Cardiac fibroblast (primary cell): ENCODE results near the gene ARHGAP26.

Experiments used
- DNase-seq, 2 donors: peaks; one replicate each; pipeline versions ENCODE4 v3.0.0 to v3.0.0-alpha.2; 2010; ENCODE audit warnings: low read depth in 2 of 2
- H3K4me3 ChIP-seq, 2 donors: replicated peaks in 1 of 2; 1 replicate in 1 of 2; 2 replicates in 1 of 2; pipeline ENCODE4 v1.5.1; 2011; ENCODE audit warnings: low read depth in 2 of 2, low read length in 2 of 2, mild to moderate bottlenecking in 2 of 2, moderate library complexity in 1 of 2
- TF ChIP-seq, protein P1 (sequence below): IDR thresholded peaks from one replicate; pipeline ENCODE4 v1.5.1; 2011; ENCODE audit warnings: low read depth, mild to moderate bottlenecking, low read length, inconsistent platforms

Gene ARHGAP26

GRCh38 chr5:142861011-142861410, 90.8 kb downstream of the ARHGAP26 start:
- no peak overlapping the region for H3K4me3 ChIP-seq
- TF ChIP-seq, protein P1, sequence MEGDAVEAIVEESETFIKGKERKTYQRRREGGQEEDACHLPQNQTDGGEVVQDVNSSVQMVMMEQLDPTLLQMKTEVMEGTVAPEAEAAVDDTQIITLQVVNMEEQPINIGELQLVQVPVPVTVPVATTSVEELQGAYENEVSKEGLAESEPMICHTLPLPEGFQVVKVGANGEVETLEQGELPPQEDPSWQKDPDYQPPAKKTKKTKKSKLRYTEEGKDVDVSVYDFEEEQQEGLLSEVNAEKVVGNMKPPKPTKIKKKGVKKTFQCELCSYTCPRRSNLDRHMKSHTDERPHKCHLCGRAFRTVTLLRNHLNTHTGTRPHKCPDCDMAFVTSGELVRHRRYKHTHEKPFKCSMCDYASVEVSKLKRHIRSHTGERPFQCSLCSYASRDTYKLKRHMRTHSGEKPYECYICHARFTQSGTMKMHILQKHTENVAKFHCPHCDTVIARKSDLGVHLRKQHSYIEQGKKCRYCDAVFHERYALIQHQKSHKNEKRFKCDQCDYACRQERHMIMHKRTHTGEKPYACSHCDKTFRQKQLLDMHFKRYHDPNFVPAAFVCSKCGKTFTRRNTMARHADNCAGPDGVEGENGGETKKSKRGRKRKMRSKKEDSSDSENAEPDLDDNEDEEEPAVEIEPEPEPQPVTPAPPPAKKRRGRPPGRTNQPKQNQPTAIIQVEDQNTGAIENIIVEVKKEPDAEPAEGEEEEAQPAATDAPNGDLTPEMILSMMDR = no peak
- no peak for DNase-seq

- H3K4me3 ChIP-seq = no peak overlapping the region
- peak in 1 of 2 donors; percentile 53 for DNase-seq
- TF ChIP-seq, protein P1 = no peak
Measured at GRCh38 chr5:142862594-142862993, 92.4 kb downstream of the ARHGAP26 start.

- no peak for DNase-seq
- TF ChIP-seq, protein P1 = no peak
- H3K4me3 ChIP-seq = no peak overlapping the region
Measured at GRCh38 chr5:142863856-142864255, 93.7 kb downstream of the ARHGAP26 start.

DNA sequence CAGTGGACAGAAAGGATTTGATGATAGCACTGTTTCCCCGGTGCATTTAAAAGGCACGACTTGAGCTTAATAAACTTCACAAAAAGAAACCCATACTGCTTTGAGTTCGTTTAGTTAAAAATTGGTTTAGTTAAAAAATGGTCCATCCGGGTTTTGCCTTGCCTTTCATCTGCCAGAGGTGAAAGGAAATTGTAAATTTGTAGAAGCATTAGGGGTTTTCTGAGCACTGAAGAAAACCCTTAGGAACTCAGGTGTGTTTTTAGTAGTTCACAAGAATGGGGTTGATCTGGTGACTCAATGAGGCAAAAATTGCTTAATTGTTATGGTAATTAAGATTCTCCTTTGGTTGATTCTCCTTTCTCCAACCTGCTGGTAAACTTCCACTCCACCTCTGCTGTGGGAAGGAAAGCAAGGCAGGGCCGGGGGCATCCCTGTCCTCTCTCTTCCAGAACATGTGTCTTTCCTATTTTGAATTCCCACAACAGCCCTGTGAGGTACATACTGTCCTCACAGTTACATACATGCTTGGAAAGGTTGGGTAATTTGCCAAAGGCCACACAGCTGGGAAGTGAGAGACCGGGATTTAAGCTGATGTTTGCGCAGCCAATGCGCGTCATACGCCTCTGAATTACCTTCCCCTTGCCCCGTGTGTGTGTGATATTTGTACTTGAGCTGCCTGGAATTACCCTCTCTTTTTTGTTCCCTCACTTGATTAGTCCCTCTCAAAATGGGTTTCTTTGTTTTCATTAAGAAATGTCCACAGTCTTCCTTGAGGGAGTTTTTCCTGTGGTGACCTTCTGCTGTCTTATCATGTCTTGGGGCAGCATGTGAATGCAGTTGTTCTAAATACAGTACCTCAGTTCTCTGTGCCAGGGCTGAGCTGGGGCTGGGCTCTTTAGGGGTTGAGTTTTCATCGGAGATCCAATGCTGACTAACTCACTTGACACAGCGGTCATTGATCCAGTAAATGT, 94.4 kb downstream of the ARHGAP26 start:
- no peak for DNase-seq
- TF ChIP-seq, protein P1 = no peak
- no peak overlapping the region for H3K4me3 ChIP-seq

GRCh38 chr5:142865631-142866030, 95.5 kb downstream of the ARHGAP26 start:
- H3K4me3 ChIP-seq = no peak overlapping the region
- no peak for DNase-seq
- TF ChIP-seq, protein P1 = no peak

- H3K4me3 ChIP-seq = no peak overlapping the region
- TF ChIP-seq, protein P1 = peak; percentile 65
- peak; percentile 82 for DNase-seq
Measured at GRCh38 chr5:142866563-142867275, 96.5 kb downstream of the ARHGAP26 start.
